ENCODE measurements around the gene HCFC1R1. TPM values are rescaled to one million over a fixed set of nuclear protein-coding genes. Genes with fewer than 3 reads are reported as not detected.

Gene HCFC1R1
- total RNA-seq, 1 donor from 2014 or later = 1.6 TPM

DNA sequence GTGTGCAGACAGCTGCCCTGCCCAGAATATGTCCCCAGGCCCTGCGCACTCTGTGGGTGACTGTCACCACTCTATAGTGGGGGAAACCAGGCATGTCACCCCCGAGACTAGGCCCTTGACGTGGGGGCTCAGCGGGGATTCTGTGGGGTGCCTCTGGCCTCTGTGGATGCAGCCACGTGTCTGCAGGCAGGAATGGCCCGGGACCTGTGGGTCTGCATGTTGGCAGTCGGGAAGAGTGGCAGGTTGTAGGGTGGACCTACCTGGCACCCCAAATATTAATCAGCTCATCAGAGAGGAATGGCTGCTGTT lies 42.7 kb upstream of the HCFC1R1 start:
- no peaks in the 10 kb centered on the region for H3K4me1 ChIP-seq
- no peaks in the 10 kb centered on the region for H4K20me1 ChIP-seq (ENCODE audit: low read depth)
- H3K4me2 ChIP-seq = no peak overlapping the region
- H3F3A ChIP-seq (ENCODE audit: low read depth) = no peaks in the 10 kb centered on the region
- no peaks in the 10 kb centered on the region for H3K9me3 ChIP-seq (ENCODE audit: low read depth)
- peaks cover 5% of the 10 kb centered on the region for H3K27me3 ChIP-seq
- Mint-ChIP-seq H3K4me3 (no peak overlapping the region), H3K36me3 (no peaks in the 10 kb centered on the region), H3K9me3 (no peaks in the 10 kb centered on the region), H3K27me3 (ENCODE audit: insufficient read depth, low read depth) (peaks cover 10% of the 10 kb centered on the region), H3K4me1 (no peaks in the 10 kb centered on the region), H3K27ac (no peak overlapping the region)
- H3K36me3 ChIP-seq = no peaks in the 10 kb centered on the region
- no peak overlapping the region for H2AFZ ChIP-seq (replicated peaks)
- H3K27ac ChIP-seq = no peak overlapping the region
- no peaks in the 10 kb centered on the region for H3K79me2 ChIP-seq (ENCODE audit: low read depth)
- no peak overlapping the region for H3K9ac ChIP-seq
- TF ChIP-seq EZH2phosphoT487 (IDR thresholded peaks at IDR 0.05) (no peak), EZH2 (IDR thresholded peaks at IDR 0.05) (no peak)
- TF ChIP-seq, protein P1, sequence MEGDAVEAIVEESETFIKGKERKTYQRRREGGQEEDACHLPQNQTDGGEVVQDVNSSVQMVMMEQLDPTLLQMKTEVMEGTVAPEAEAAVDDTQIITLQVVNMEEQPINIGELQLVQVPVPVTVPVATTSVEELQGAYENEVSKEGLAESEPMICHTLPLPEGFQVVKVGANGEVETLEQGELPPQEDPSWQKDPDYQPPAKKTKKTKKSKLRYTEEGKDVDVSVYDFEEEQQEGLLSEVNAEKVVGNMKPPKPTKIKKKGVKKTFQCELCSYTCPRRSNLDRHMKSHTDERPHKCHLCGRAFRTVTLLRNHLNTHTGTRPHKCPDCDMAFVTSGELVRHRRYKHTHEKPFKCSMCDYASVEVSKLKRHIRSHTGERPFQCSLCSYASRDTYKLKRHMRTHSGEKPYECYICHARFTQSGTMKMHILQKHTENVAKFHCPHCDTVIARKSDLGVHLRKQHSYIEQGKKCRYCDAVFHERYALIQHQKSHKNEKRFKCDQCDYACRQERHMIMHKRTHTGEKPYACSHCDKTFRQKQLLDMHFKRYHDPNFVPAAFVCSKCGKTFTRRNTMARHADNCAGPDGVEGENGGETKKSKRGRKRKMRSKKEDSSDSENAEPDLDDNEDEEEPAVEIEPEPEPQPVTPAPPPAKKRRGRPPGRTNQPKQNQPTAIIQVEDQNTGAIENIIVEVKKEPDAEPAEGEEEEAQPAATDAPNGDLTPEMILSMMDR (IDR thresholded peaks at IDR 0.05) = no peak
- no peak for DNase-seq (ENCODE audit: low spot score)
- H3K4me3 ChIP-seq = no peak overlapping the region

DNA sequence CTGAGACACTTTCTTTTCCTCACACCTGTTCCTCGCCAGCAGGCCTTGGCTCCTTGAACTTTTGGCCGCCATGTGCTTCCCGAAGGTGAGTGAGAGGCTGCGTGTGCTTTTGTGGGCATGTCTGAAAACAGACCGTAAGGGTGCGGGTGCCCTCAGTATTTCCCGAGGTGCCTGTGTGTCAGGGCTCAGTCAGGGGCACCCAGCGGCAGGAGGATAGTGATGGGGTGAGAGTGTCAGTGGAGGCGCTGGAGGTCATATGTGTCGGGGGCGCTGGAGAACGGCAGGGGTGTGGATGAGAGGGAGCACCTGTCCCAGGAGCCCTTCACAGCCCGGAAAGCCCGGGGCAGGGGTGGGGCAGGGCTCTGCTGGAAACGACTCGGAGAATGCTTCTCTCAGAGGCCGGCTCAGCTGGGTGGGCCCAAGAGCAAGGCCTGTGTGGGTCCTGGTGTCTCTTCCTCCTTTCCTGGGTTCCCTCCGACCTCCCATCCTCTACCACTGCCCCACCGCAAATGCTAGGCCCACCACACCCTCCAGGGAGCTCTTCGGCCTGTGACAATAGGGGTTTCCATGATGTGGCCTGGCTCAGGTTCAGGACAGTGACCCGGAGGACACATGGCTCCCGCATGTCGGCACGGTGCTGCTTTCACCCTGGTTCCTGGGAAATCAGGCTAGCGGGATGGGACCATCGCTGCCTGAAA lies 42.1 kb upstream of the HCFC1R1 start:
- Histone ChIP-seq H3K27me3 (peaks cover 9% of the 10 kb centered on the region), H3F3A (ENCODE audit: low read depth) (no peaks in the 10 kb centered on the region), H3K4me2 (no peak overlapping the region), H4K20me1 (ENCODE audit: low read depth) (no peaks in the 10 kb centered on the region), H2AFZ (replicated peaks) (no peak overlapping the region), H3K4me1 (no peaks in the 10 kb centered on the region), H3K27ac (no peak overlapping the region), H3K36me3 (no peaks in the 10 kb centered on the region), H3K9ac (no peak overlapping the region), H3K79me2 (ENCODE audit: low read depth) (no peaks in the 10 kb centered on the region), H3K9me3 (ENCODE audit: low read depth) (no peaks in the 10 kb centered on the region), H3K4me3 (no peak overlapping the region)
- H3K27ac Mint-ChIP-seq = peak overlapping the region; percentile 74
- no peaks in the 10 kb centered on the region for H3K9me3 Mint-ChIP-seq
- H3K4me1 Mint-ChIP-seq = no peaks in the 10 kb centered on the region
- no peak for DNase-seq (ENCODE audit: low spot score)
- H3K27me3 Mint-ChIP-seq (ENCODE audit: insufficient read depth, low read depth) = peaks cover 10% of the 10 kb centered on the region
- TF ChIP-seq EZH2 (IDR thresholded peaks at IDR 0.05) = no peak
- TF ChIP-seq EZH2phosphoT487 (IDR thresholded peaks at IDR 0.05) = no peak
- TF ChIP-seq, protein P1 (IDR thresholded peaks at IDR 0.05) = no peak
- peak overlapping the region; percentile 69 for H3K4me3 Mint-ChIP-seq
- no peaks in the 10 kb centered on the region for H3K36me3 Mint-ChIP-seq

DNA sequence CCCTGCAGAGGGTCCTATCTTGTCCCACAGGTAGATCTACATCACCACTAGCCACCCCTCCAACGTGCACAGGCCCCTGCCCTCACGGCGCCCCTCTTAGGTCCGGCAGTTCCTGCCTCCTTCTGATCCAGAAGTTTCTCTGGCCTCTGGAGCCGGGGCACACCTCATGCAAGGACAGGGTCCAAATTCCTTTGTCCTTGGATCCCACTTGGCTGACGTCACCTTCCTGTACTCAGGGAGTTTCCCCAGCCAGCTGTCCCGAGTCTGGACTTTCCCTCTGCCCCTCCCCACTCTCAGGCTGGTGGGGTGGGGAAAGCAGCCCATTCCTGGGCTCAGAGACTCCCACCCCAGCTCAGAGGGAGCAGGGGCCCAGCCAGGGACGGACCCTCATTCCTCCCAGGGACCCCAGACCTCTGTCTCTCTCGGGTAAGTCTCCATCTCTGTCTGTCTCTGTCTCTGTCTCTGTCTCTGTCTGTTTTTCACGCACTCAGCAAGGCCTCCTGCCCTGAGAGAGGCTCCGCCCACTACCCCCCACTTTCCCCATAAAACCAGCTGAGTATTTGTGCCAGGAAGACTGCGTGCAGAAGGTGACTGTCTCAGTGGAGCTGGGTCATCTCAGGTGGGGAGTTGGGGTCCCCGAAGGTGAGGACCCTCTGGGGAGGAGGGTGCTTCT lies 41.5 kb upstream of the HCFC1R1 start, which contains the start of gene IL32:
Gene IL32 (plus strand): TSS at position 572 of the 673 bp plus-strand sequence. CDS start 172 bp downstream, outside the sequence.
- no peak for DNase-seq (ENCODE audit: low spot score)
- no peak within 1 kb of the TSS for H3K9ac ChIP-seq
- no peak within 1 kb of the TSS for H3K4me2 ChIP-seq
- no peaks in the 10 kb centered on the region for H3K9me3 ChIP-seq (ENCODE audit: low read depth)
- H3K27me3 Mint-ChIP-seq (ENCODE audit: insufficient read depth, low read depth) = peaks cover 12% of the 10 kb centered on the region
- no peaks in the 10 kb centered on the region for H3K79me2 ChIP-seq (ENCODE audit: low read depth)
- TF ChIP-seq EZH2 (IDR thresholded peaks at IDR 0.05) (no peak), EZH2phosphoT487 (IDR thresholded peaks at IDR 0.05) (no peak)
- TF ChIP-seq, protein P1 (IDR thresholded peaks at IDR 0.05) = no peak
- no peaks in the 10 kb centered on the region for H4K20me1 ChIP-seq (ENCODE audit: low read depth)
- H3K4me1 Mint-ChIP-seq = peaks cover under 1% of the 10 kb centered on the region
- H2AFZ ChIP-seq (replicated peaks) = no peak within 1 kb of the TSS
- H3K27ac ChIP-seq = no peak within 1 kb of the TSS
- peaks cover 16% of the 10 kb centered on the region for H3K27me3 ChIP-seq
- no peaks in the 10 kb centered on the region for H3F3A ChIP-seq (ENCODE audit: low read depth)
- H3K9me3 Mint-ChIP-seq = no peaks in the 10 kb centered on the region
- peak within 1 kb of the TSS; percentile 74 for H3K27ac Mint-ChIP-seq
- no peak within 1 kb of the TSS for H3K4me3 ChIP-seq
- H3K4me1 ChIP-seq = no peaks in the 10 kb centered on the region
- no peaks in the 10 kb centered on the region for H3K36me3 Mint-ChIP-seq
- H3K4me3 Mint-ChIP-seq = peak within 1 kb of the TSS; percentile 69
- no peaks in the 10 kb centered on the region for H3K36me3 ChIP-seq
